SK-N-SH treated with all-trans-retinoic acid at 6 μM for 48 hours (cell line): ENCODE measurements around the gene FARS2.

Experiments
- ATAC-seq: fragments of 200-7000 bp; cut with Tn5 transposase; 3 replicates; pipeline ENCODE4 v1.9.1; 2020; ENCODE audit warnings: mild to moderate bottlenecking, moderate library complexity
- BACH2 ChIP-seq: fragments of 250-450 bp; sonication (Bioruptor Pico); IDR thresholded peaks from 2 replicates; pipeline ENCODE4 v1.9.0; 2021; ENCODE audit warnings: mild to moderate bottlenecking, borderline replicate concordance
- CSDC2 ChIP-seq: fragments of 250-450 bp; sonication (Bioruptor Pico); IDR thresholded peaks from 2 replicates; pipeline ENCODE4 v1.5.0; 2020; ENCODE audit warnings: mild to moderate bottlenecking, moderate library complexity
- ESRRG ChIP-seq: fragments of 250-450 bp; sonication (Bioruptor Pico); IDR thresholded peaks from 2 replicates; pipeline ENCODE4 v1.6.1; 2021; ENCODE audit warnings: mild to moderate bottlenecking
- ISL1 ChIP-seq: fragments of 250-450 bp; sonication (Bioruptor Pico); IDR thresholded peaks from 2 replicates; pipeline ENCODE4 v2.1.2; 2022; ENCODE audit warnings: mild to moderate bottlenecking, moderate library complexity
- OSR1 ChIP-seq: fragments of 250-450 bp; sonication (Bioruptor Pico); IDR thresholded peaks from 2 replicates; pipeline ENCODE4 v1.8.0; 2022; ENCODE audit warnings: moderate library complexity, mild to moderate bottlenecking, inconsistent platforms
- PPARA ChIP-seq: fragments of 250-450 bp; sonication (Bioruptor Pico); IDR thresholded peaks from 2 replicates; pipeline ENCODE4 v1.5.0; 2020; ENCODE audit warnings: mild to moderate bottlenecking, borderline replicate concordance
- RARB ChIP-seq: fragments of 250-450 bp; sonication (Bioruptor Pico); IDR thresholded peaks from 2 replicates; pipeline ENCODE4 v1.8.0; 2021; ENCODE audit warnings: mild to moderate bottlenecking, moderate library complexity
- SNAI2 ChIP-seq: fragments of 250-450 bp; sonication (Bioruptor Pico); IDR thresholded peaks from 2 replicates; pipeline ENCODE4 v1.5.0; 2020; ENCODE audit warnings: mild to moderate bottlenecking, moderate library complexity
- TCF4 ChIP-seq: fragments of 250-450 bp; sonication (Bioruptor Pico); IDR thresholded peaks from 2 replicates; pipeline ENCODE4 v1.8.0; 2021; ENCODE audit warnings: mild to moderate bottlenecking, moderate library complexity, borderline replicate concordance
- TOX ChIP-seq: fragments of 250-450 bp; sonication (Bioruptor Pico); IDR thresholded peaks from 2 replicates; pipeline ENCODE4 v1.8.0; 2021; ENCODE audit warnings: mild to moderate bottlenecking, moderate library complexity, borderline replicate concordance
- ZC3H10 ChIP-seq: fragments of 250-450 bp; sonication (Bioruptor Pico); IDR thresholded peaks from 2 replicates; pipeline ENCODE4 v1.5.1; 2021; ENCODE audit warnings: mild to moderate bottlenecking, moderate library complexity
- ZFP3 ChIP-seq: fragments of 250-450 bp; sonication (Bioruptor Pico); IDR thresholded peaks from 2 replicates; pipeline ENCODE4 v1.5.0; 2020; ENCODE audit warnings: mild to moderate bottlenecking, moderate library complexity
- ZFP30 ChIP-seq: fragments of 450-650 bp; formaldehyde crosslinking; IDR thresholded peaks from 2 replicates; pipeline ENCODE4 v1.5.0; 2022; ENCODE audit warnings: mild to moderate bottlenecking, moderate library complexity
- ZNF565 ChIP-seq: fragments of 450-650 bp; formaldehyde crosslinking; conservative IDR thresholded peaks from 2 replicates; pipeline ENCODE4 v1.5.0; 2020; ENCODE audit warnings: low read depth, mild to moderate bottlenecking, moderate library complexity
- ZNF70 ChIP-seq: fragments of 450-650 bp; formaldehyde crosslinking; IDR thresholded peaks from 2 replicates; pipeline ENCODE4 v1.5.0; 2020; ENCODE audit warnings: mild to moderate bottlenecking, moderate library complexity
- ZNF8 ChIP-seq: fragments of 450-650 bp; formaldehyde crosslinking; IDR thresholded peaks from 2 replicates; pipeline ENCODE4 v1.5.0; 2020; ENCODE audit warnings: mild to moderate bottlenecking, moderate library complexity
- TF ChIP-seq, protein P1 (sequence below): fragments of 250-450 bp; sonication (Bioruptor Pico); IDR thresholded peaks from 2 replicates; pipeline ENCODE4 v1.8.0; 2021; ENCODE audit warnings: low read depth, mild to moderate bottlenecking, moderate library complexity, borderline replicate concordance
- TF ChIP-seq, protein P2 (sequence below): fragments of 250-450 bp; sonication (Bioruptor Pico); IDR thresholded peaks from 2 replicates; pipeline ENCODE4 v1.5.1; 2021; ENCODE audit warnings: mild to moderate bottlenecking, moderate library complexity
- TF ChIP-seq, protein P3 (sequence below): fragments of 250-450 bp; sonication (Bioruptor Pico); IDR thresholded peaks from 2 replicates; pipeline ENCODE4 v1.5.1; 2020; ENCODE audit warnings: low read depth, mild to moderate bottlenecking, moderate library complexity
- TF ChIP-seq, protein P4 (sequence below): fragments of 250-450 bp; sonication (Bioruptor Pico); IDR thresholded peaks from 2 replicates; pipeline ENCODE4 v1.8.0; 2020; ENCODE audit warnings: mild to moderate bottlenecking, moderate library complexity, borderline replicate concordance
- TF ChIP-seq, protein P5 (sequence below): fragments of 250-450 bp; sonication (Bioruptor Pico); IDR thresholded peaks from 2 replicates; pipeline ENCODE4 v1.5.0; 2020; ENCODE audit warnings: mild to moderate bottlenecking, moderate library complexity

The FARS2 gene

DNA sequence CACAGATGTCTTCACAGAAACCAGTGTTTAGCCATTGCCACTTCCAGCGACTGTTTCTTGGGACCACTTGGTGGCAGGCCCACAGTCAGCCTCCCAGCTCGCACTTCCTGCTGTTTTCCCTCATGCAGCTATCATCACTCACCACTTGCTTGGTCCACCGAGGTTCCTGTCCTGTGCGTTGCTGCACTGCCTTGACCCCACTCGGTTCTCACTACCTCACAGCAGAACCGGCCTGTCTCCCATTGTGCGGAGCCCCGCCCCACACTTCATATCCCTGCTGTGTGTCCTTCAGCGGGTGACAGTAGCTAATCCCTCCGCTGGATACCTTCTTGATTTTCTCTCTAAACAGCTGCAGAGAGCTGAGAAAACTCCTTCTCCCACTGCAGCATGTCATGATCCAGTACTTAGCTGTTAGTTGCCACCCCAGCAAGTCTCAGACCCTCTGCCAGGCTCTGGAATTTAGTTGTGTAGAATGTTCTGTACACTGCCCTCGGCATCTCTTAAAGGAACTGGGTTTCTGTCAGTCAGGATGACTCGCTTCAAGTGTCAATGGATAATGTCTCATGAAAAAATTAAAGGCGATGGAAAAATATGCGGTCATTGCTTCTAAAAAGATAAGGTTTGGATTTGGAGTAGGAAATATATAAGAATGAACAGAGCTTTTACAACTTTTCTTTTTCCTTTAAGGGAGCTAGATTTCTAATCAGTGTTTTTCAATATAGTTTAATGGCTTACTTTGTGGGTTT, 208.0 kb downstream of the FARS2 start:
- no peak for TF ChIP-seq CSDC2 (CRISPR knock-in tag)
- no peak for TF ChIP-seq TOX (CRISPR knock-in tag)
- TF ChIP-seq ZNF565 (CRISPR knock-in tag), result no peak
- no peak for TF ChIP-seq TCF4 (CRISPR knock-in tag)
- TF ChIP-seq OSR1 (CRISPR knock-in tag), result no peak
- no peak for TF ChIP-seq ZNF70 (CRISPR knock-in tag)
- TF ChIP-seq SNAI2 (CRISPR knock-in tag), result no peak
- TF ChIP-seq PPARA (CRISPR knock-in tag), result no peak
- no peak for TF ChIP-seq ZFP3 (CRISPR knock-in tag)
- TF ChIP-seq, protein P1, sequence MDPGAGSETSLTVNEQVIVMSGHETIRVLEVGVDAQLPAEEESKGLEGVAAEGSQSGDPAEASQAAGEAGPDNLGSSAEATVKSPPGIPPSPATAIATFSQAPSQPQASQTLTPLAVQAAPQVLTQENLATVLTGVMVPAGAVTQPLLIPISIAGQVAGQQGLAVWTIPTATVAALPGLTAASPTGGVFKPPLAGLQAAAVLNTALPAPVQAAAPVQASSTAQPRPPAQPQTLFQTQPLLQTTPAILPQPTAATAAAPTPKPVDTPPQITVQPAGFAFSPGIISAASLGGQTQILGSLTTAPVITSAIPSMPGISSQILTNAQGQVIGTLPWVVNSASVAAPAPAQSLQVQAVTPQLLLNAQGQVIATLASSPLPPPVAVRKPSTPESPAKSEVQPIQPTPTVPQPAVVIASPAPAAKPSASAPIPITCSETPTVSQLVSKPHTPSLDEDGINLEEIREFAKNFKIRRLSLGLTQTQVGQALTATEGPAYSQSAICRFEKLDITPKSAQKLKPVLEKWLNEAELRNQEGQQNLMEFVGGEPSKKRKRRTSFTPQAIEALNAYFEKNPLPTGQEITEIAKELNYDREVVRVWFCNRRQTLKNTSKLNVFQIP, result no peak
- TF ChIP-seq ZC3H10 (CRISPR knock-in tag), result no peak
- TF ChIP-seq ISL1 (CRISPR knock-in tag), result no peak
- TF ChIP-seq ESRRG (CRISPR knock-in tag), result no peak
- TF ChIP-seq BACH2 (CRISPR knock-in tag), result no peak
- no peak for TF ChIP-seq RARB (CRISPR knock-in tag)
- TF ChIP-seq, protein P2, sequence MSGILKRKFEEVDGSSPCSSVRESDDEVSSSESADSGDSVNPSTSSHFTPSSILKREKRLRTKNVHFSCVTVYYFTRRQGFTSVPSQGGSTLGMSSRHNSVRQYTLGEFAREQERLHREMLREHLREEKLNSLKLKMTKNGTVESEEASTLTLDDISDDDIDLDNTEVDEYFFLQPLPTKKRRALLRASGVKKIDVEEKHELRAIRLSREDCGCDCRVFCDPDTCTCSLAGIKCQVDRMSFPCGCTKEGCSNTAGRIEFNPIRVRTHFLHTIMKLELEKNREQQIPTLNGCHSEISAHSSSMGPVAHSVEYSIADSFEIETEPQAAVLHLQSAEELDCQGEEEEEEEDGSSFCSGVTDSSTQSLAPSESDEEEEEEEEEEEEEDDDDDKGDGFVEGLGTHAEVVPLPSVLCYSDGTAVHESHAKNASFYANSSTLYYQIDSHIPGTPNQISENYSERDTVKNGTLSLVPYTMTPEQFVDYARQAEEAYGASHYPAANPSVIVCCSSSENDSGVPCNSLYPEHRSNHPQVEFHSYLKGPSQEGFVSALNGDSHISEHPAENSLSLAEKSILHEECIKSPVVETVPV, result no peak
- TF ChIP-seq, protein P3, sequence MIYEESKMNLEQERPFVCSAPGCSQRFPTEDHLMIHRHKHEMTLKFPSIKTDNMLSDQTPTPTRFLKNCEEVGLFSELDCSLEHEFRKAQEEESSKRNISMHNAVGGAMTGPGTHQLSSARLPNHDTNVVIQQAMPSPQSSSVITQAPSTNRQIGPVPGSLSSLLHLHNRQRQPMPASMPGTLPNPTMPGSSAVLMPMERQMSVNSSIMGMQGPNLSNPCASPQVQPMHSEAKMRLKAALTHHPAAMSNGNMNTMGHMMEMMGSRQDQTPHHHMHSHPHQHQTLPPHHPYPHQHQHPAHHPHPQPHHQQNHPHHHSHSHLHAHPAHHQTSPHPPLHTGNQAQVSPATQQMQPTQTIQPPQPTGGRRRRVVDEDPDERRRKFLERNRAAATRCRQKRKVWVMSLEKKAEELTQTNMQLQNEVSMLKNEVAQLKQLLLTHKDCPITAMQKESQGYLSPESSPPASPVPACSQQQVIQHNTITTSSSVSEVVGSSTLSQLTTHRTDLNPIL, result no peak
- ATAC-seq, result 0 out of 3 replicates have a peak, but pooled peaks have one; percentile 3

DNA sequence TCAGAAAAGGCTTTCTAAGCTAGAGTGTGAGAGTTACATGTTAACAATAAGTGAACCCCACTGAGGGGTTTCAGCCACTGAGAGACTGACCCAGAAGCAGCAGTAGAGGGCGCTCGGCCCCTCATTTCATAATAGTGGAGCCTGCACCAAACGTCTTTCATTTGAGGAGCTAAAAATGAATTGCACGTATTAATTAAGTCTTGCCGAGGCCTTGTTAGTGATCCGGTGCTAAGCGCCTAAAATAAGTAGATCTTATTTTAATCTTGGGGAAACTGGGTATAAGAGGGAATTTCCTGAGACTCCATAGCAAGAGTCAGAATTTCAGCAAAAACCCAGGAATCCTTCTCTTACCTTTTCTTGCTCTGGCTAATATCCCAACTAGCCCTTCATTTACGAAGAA, 209.7 kb downstream of the FARS2 start:
- peak; percentile 89 for ATAC-seq
- TF ChIP-seq, protein P2, result no peak
- TF ChIP-seq CSDC2 (CRISPR knock-in tag), result no peak
- TF ChIP-seq TOX (CRISPR knock-in tag), result no peak
- TF ChIP-seq, protein P4, sequence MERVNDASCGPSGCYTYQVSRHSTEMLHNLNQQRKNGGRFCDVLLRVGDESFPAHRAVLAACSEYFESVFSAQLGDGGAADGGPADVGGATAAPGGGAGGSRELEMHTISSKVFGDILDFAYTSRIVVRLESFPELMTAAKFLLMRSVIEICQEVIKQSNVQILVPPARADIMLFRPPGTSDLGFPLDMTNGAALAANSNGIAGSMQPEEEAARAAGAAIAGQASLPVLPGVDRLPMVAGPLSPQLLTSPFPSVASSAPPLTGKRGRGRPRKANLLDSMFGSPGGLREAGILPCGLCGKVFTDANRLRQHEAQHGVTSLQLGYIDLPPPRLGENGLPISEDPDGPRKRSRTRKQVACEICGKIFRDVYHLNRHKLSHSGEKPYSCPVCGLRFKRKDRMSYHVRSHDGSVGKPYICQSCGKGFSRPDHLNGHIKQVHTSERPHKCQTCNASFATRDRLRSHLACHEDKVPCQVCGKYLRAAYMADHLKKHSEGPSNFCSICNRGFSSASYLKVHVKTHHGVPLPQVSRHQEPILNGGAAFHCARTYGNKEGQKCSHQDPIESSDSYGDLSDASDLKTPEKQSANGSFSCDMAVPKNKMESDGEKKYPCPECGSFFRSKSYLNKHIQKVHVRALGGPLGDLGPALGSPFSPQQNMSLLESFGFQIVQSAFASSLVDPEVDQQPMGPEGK (CRISPR knock-in tag), result no peak
- TF ChIP-seq RARB (CRISPR knock-in tag), result no peak
- TF ChIP-seq OSR1 (CRISPR knock-in tag), result no peak
- TF ChIP-seq, protein P5, sequence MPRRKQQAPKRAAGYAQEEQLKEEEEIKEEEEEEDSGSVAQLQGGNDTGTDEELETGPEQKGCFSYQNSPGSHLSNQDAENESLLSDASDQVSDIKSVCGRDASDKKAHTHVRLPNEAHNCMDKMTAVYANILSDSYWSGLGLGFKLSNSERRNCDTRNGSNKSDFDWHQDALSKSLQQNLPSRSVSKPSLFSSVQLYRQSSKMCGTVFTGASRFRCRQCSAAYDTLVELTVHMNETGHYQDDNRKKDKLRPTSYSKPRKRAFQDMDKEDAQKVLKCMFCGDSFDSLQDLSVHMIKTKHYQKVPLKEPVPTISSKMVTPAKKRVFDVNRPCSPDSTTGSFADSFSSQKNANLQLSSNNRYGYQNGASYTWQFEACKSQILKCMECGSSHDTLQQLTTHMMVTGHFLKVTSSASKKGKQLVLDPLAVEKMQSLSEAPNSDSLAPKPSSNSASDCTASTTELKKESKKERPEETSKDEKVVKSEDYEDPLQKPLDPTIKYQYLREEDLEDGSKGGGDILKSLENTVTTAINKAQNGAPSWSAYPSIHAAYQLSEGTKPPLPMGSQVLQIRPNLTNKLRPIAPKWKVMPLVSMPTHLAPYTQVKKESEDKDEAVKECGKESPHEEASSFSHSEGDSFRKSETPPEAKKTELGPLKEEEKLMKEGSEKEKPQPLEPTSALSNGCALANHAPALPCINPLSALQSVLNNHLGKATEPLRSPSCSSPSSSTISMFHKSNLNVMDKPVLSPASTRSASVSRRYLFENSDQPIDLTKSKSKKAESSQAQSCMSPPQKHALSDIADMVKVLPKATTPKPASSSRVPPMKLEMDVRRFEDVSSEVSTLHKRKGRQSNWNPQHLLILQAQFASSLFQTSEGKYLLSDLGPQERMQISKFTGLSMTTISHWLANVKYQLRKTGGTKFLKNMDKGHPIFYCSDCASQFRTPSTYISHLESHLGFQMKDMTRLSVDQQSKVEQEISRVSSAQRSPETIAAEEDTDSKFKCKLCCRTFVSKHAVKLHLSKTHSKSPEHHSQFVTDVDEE (CRISPR knock-in tag), result no peak
- no peak for TF ChIP-seq ZFP30
- no peak for TF ChIP-seq ZC3H10 (CRISPR knock-in tag)
- TF ChIP-seq, protein P1, result no peak
- no peak for TF ChIP-seq PPARA (CRISPR knock-in tag)
- TF ChIP-seq BACH2 (CRISPR knock-in tag), result no peak
- TF ChIP-seq ISL1 (CRISPR knock-in tag), result no peak
- TF ChIP-seq ZNF8 (CRISPR knock-in tag), result no peak
- TF ChIP-seq, all 23 proteins: peak for 0
